HepG2 (cell line): ENCODE results near the gene ARTN. TPM values are rescaled to one million over a fixed set of nuclear protein-coding genes. Genes with fewer than 3 reads are reported as not detected.
A peak's percentile ranks its signal among the peaks of the same experiment; 100 is the strongest.

Experiments used
- ARNT2 ChIP-seq: sonication (generic); formaldehyde crosslinking; IDR thresholded peaks from 2 replicates; pipeline ENCODE4 v1.8.0; 2022; ENCODE audit warnings: mild to moderate bottlenecking, low read depth, missing genetic modification reagents, moderate library complexity
- CBX2 ChIP-seq, 2 experiments: fragments of 200-600 bp in 1 of 2; sonication (generic); formaldehyde crosslinking in 1 of 2; IDR thresholded peaks; 2 replicates each; pipeline versions ENCODE4 v1.7.0 to v1.8.1; 2018 to 2022; ENCODE audit warnings: low read depth in 2 of 2, low read length in 1 of 2, mild to moderate bottlenecking in 1 of 2, missing genetic modification reagents in 1 of 2
- CREM ChIP-seq, 2 experiments: sonication (generic) in 1 of 2; formaldehyde crosslinking in 1 of 2; IDR thresholded peaks; 2 replicates each; pipeline versions ENCODE4 v1.4.0 to v1.6.1; 2016 to 2020; ENCODE audit warnings: antibody characterized with exemption in 1 of 2, mild to moderate bottlenecking in 1 of 2, missing genetic modification reagents in 1 of 2
- DMAP1 ChIP-seq: IDR thresholded peaks from 2 replicates; pipeline ENCODE4 v1.6.1; 2016
- FOXA3 ChIP-seq: IDR thresholded peaks from 2 replicates; pipeline ENCODE4 v1.6.1; 2016; ENCODE audit warnings: missing genetic modification reagents, missing compliant biosample characterization
- HIVEP1 ChIP-seq: sonication (generic); formaldehyde crosslinking; IDR thresholded peaks from 2 replicates; pipeline ENCODE4 v1.4.0; 2020; ENCODE audit warnings: mild to moderate bottlenecking, missing genetic modification reagents
- MAF1 ChIP-seq: sonication (generic); formaldehyde crosslinking; IDR thresholded peaks from 2 replicates; pipeline ENCODE4 v1.5.0; 2020; ENCODE audit warnings: missing genetic modification reagents, borderline replicate concordance
- MEF2D ChIP-seq: sonication (generic); formaldehyde crosslinking; IDR thresholded peaks from 2 replicates; pipeline ENCODE4 v1.5.1; 2020; ENCODE audit warnings: mild to moderate bottlenecking, missing genetic modification reagents
- NFKB2 ChIP-seq: sonication (generic); formaldehyde crosslinking; IDR thresholded peaks from 2 replicates; pipeline ENCODE4 v1.4.0; 2020; ENCODE audit warnings: missing genetic modification reagents, borderline replicate concordance
- PRMT3 ChIP-seq: sonication (generic); formaldehyde crosslinking; IDR thresholded peaks from 2 replicates; pipeline ENCODE4 v1.8.1; 2022; ENCODE audit warnings: low read depth, mild to moderate bottlenecking, moderate library complexity, missing genetic modification reagents, borderline replicate concordance
- REPIN1 ChIP-seq: sonication (generic); formaldehyde crosslinking; IDR thresholded peaks from 2 replicates; pipeline ENCODE4 v1.8.0; 2022; ENCODE audit warnings: missing genetic modification reagents, low read depth, mild to moderate bottlenecking, borderline replicate concordance
- REXO4 ChIP-seq: sonication (generic); formaldehyde crosslinking; IDR thresholded peaks from 2 replicates; pipeline ENCODE4 v1.8.0; 2022; ENCODE audit warnings: missing genetic modification reagents, mild to moderate bottlenecking, borderline replicate concordance
- RFX5 ChIP-seq: IDR thresholded peaks from 2 replicates; pipeline ENCODE4 v1.6.1; 2011; ENCODE audit warnings: low read depth, low read length, improper control_type of control experiment
- RFXAP ChIP-seq: sonication (generic); formaldehyde crosslinking; IDR thresholded peaks from 2 replicates; pipeline ENCODE4 v1.4.0; 2020; ENCODE audit warnings: missing genetic modification reagents, borderline replicate concordance
- RXRA ChIP-seq: sonication (generic); formaldehyde crosslinking; IDR thresholded peaks from 2 replicates; pipeline ENCODE4 v1.5.1; 2020; ENCODE audit warnings: missing genetic modification reagents
- SAP130 ChIP-seq: IDR thresholded peaks from 2 replicates; pipeline ENCODE4 v1.6.1; 2016; ENCODE audit warnings: low read depth
- SPEN ChIP-seq: sonication (generic); formaldehyde crosslinking; IDR thresholded peaks from 2 replicates; pipeline ENCODE4 v1.5.1; 2020; ENCODE audit warnings: low read depth, mild to moderate bottlenecking, missing genetic modification reagents
- TAF1 ChIP-seq: sonication (generic); formaldehyde crosslinking; IDR thresholded peaks from 2 replicates; pipeline ENCODE4 v1.4.0; 2020; ENCODE audit warnings: missing genetic modification reagents
- ZNF17 ChIP-seq: sonication (generic); formaldehyde crosslinking; IDR thresholded peaks from 2 replicates; pipeline ENCODE4 v1.5.0; 2020; ENCODE audit warnings: mild to moderate bottlenecking, missing genetic modification reagents
- ZNF230 ChIP-seq: sonication (generic); formaldehyde crosslinking; IDR thresholded peaks from 2 replicates; pipeline ENCODE4 v1.4.0; 2020; ENCODE audit warnings: mild to moderate bottlenecking, missing genetic modification reagents
- ZNF484 ChIP-seq: sonication (generic); formaldehyde crosslinking; IDR thresholded peaks from 2 replicates; pipeline ENCODE4 v1.5.1; 2020; ENCODE audit warnings: mild to moderate bottlenecking, low read depth, missing genetic modification reagents, borderline replicate concordance
- ZNF674 ChIP-seq: sonication (generic); formaldehyde crosslinking; IDR thresholded peaks from 2 replicates; pipeline ENCODE4 v1.5.0; 2020; ENCODE audit warnings: low read depth, mild to moderate bottlenecking, missing genetic modification reagents
- ZNF781 ChIP-seq: sonication (generic); formaldehyde crosslinking; IDR thresholded peaks from 2 replicates; pipeline ENCODE4 v1.5.1; 2020; ENCODE audit warnings: borderline replicate concordance, mild to moderate bottlenecking, missing genetic modification reagents; ENCODE audit errors: not compliant biosample characterization
- ZNF788 ChIP-seq: sonication (generic); formaldehyde crosslinking; IDR thresholded peaks from 2 replicates; pipeline ENCODE4 v1.5.0; 2020; ENCODE audit warnings: mild to moderate bottlenecking, missing genetic modification reagents, borderline replicate concordance
- ZNF891 ChIP-seq: sonication (generic); formaldehyde crosslinking; IDR thresholded peaks from 2 replicates; pipeline ENCODE4 v1.5.0; 2020; ENCODE audit warnings: mild to moderate bottlenecking, missing genetic modification reagents
- polyA plus RNA-seq, 8 experiments: library from polyadenylated mRNA; depleted of rRNA in 3 of 8; stranded (reverse) in 7 of 8; unstranded in 1 of 8; fragments of >200 nt; fragmentation: Illumina TruSeq in 4 of 8; extraction: Trizol in 4 of 8; gene quantifications; 2 replicates each; pipeline versions ENCODE4 v1.2.1 to v1.2.3, GENCODE V29; 2011 to 2016; ENCODE audit warnings: low read depth in 4 of 8, missing spikeins in 1 of 8, mixed read lengths in 1 of 8; ENCODE audit not compliant: insufficient read depth in 1 of 8
- total RNA-seq, 5 experiments: library from RNA; depleted of rRNA; stranded (reverse); fragments of >200 nt; fragmentation: Illumina TruSeq; extraction: Trizol; gene quantifications; 2 replicates each; pipeline ENCODE4 v1.2.3, GENCODE V29; 2016; ENCODE audit warnings: low read depth in 1 of 5
- TF ChIP-seq, protein P1 (sequence below): sonication (generic); formaldehyde crosslinking; conservative IDR thresholded peaks from 2 replicates; pipeline ENCODE4 v1.8.0; 2022; ENCODE audit warnings: missing genetic modification reagents
- TF ChIP-seq, protein P2 (sequence below): sonication (generic); formaldehyde crosslinking; IDR thresholded peaks from 2 replicates; pipeline ENCODE4 v1.4.0; 2020; ENCODE audit warnings: mild to moderate bottlenecking, low read depth, missing genetic modification reagents

The ARTN gene
- total and polyA plus RNA-seq, 2 of the 13 experiments (the other 11 are each of a cell fraction or from before 2014, with no cell fraction given), result 0.11 to 0.62 TPM

DNA sequence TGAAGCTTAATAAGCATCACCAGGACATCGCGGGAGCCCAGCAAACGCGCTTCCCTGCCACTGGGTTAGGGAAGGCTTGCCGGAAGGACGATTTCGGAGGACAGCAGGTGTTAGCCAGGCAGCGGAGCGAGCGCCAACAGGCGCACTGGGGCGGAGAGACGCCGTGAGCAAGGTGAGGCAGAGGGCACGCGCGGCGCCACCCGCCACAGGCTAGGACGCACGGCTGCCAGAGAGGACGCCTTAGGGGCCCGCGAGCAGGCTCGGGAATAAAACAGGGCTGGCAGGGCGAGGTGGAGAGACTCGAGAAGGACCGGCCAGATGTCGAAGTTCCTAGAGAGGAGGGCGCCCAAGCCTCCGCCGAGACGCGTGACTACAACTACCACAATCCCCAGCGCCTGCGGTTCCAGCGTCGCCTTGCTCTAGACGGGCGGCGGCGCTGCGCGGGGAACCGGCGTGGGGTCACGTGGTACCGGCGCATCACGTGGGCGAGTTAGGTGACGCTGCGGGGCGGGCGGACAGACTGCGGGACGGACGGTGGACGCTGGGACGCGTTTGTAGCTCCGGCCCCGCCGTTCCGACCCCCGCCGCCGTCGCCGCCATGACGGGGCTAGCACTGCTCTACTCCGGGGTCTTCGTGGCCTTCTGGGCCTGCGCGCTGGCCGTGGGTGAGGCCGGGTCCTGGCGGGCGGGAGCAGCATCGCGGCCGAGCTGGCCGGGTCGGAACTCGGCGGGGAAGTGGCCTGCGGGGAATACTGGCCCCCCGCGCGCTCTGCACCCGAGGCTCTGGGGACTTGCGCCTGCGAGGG is 41.0 kb downstream of the ARTN start, which contains the start of gene ATP6V0B (continued):
- TF ChIP-seq ZNF788 (CRISPR knock-in tag) (peak; percentile 55; the same call in 1 of the 2 replicates), ZNF484 (CRISPR knock-in tag) (no peak), DMAP1 (CRISPR knock-in tag) (peak; percentile 70; the same call in 1 of the 2 replicates), ZNF781 (no peak), SPEN (CRISPR knock-in tag) (peak; percentile 78), RFXAP (no peak), SAP130 (peak; percentile 96), HIVEP1 (CRISPR knock-in tag) (peak; percentile 71; the same call in 1 of the 2 replicates), NFKB2 (CRISPR knock-in tag) (peak; percentile 65; the same call in 1 of the 2 replicates), ZNF674 (CRISPR knock-in tag) (no peak; the same call in 1 of the 2 replicates), REXO4 (no peak), ZNF230 (CRISPR knock-in tag) (no peak; the same call in 1 of the 2 replicates), MEF2D (no peak), FOXA3 (CRISPR knock-in tag) (peak; percentile 39; the same call in 1 of the 2 replicates), ZNF17 (CRISPR knock-in tag) (no peak), CREM (IDR thresholded peaks at IDR 0.05) (peak; percentile 90), CREM (CRISPR knock-in tag; IDR thresholded peaks at IDR 0.05) (peak; percentile 47; the same call in 1 of the 2 replicates), MAF1 (CRISPR knock-in tag) (no peak), ARNT2 (CRISPR knock-in tag) (no peak), TAF1 (CRISPR knock-in tag) (peak; percentile 86; the same call in 1 of the 2 replicates), REPIN1 (CRISPR knock-in tag) (peak; percentile 68; the same call in 1 of the 2 replicates), RXRA (CRISPR knock-in tag) (peak; percentile 72; the same call in 1 of the 2 replicates), PRMT3 (CRISPR knock-in tag) (no peak), ZNF891 (CRISPR knock-in tag) (peak; percentile 54), RFX5 (peak; percentile 61; the same call in 1 of the 2 replicates), CBX2 (IDR thresholded peaks at IDR 0.05; ENCODE audit: low read depth, low read length) (no peak), CBX2 (CRISPR knock-in tag; IDR thresholded peaks at IDR 0.05; ENCODE audit: low read depth) (no peak)
- TF ChIP-seq, protein P1, sequence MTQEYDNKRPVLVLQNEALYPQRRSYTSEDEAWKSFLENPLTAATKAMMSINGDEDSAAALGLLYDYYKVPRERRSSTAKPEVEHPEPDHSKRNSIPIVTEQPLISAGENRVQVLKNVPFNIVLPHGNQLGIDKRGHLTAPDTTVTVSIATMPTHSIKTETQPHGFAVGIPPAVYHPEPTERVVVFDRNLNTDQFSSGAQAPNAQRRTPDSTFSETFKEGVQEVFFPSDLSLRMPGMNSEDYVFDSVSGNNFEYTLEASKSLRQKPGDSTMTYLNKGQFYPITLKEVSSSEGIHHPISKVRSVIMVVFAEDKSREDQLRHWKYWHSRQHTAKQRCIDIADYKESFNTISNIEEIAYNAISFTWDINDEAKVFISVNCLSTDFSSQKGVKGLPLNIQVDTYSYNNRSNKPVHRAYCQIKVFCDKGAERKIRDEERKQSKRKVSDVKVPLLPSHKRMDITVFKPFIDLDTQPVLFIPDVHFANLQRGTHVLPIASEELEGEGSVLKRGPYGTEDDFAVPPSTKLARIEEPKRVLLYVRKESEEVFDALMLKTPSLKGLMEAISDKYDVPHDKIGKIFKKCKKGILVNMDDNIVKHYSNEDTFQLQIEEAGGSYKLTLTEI, result no peak
- TF ChIP-seq, protein P2, sequence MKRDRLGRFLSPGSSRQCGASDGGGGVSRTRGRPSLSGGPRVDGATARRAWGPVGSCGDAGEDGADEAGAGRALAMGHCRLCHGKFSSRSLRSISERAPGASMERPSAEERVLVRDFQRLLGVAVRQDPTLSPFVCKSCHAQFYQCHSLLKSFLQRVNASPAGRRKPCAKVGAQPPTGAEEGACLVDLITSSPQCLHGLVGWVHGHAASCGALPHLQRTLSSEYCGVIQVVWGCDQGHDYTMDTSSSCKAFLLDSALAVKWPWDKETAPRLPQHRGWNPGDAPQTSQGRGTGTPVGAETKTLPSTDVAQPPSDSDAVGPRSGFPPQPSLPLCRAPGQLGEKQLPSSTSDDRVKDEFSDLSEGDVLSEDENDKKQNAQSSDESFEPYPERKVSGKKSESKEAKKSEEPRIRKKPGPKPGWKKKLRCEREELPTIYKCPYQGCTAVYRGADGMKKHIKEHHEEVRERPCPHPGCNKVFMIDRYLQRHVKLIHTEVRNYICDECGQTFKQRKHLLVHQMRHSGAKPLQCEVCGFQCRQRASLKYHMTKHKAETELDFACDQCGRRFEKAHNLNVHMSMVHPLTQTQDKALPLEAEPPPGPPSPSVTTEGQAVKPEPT (CRISPR knock-in tag), result 0 out of 2 replicates have a peak, but pooled peaks have one; percentile 57
